Measurements from ENCODE around the gene CMSS1.

CMSS1 gene

GRCh38 chr3:99971761-99972160 is 154.1 kb downstream of the CMSS1 start:
- Histone ChIP-seq H3K4me3 (replicated peaks; ENCODE audit: insufficient read depth, low read length) (no peak overlapping the region), H3K27ac (replicated peaks) (no peak overlapping the region), H3K27me3 (ENCODE audit: insufficient read depth, poor library complexity, severe bottlenecking) (no peaks in the 10 kb centered on the region)
- TF ChIP-seq CTCF (IDR thresholded peaks at IDR 0.05; ENCODE audit: insufficient read depth, low read length) (no peak), GABPA (IDR thresholded peaks at IDR 0.05; ENCODE audit: low read depth) (no peak), SPI1 (IDR thresholded peaks at IDR 0.05; ENCODE audit: borderline replicate concordance, low read depth) (no peak), POLR2AphosphoS5 (IDR thresholded peaks at IDR 0.05; ENCODE audit: low read depth) (no peak), REST (IDR thresholded peaks at IDR 0.05; ENCODE audit: insufficient replicate concordance, low read depth) (no peak)
- no peak for DNase-seq (ENCODE audit: low read depth in 1 of 2, low spot score in 1 of 2)

DNA sequence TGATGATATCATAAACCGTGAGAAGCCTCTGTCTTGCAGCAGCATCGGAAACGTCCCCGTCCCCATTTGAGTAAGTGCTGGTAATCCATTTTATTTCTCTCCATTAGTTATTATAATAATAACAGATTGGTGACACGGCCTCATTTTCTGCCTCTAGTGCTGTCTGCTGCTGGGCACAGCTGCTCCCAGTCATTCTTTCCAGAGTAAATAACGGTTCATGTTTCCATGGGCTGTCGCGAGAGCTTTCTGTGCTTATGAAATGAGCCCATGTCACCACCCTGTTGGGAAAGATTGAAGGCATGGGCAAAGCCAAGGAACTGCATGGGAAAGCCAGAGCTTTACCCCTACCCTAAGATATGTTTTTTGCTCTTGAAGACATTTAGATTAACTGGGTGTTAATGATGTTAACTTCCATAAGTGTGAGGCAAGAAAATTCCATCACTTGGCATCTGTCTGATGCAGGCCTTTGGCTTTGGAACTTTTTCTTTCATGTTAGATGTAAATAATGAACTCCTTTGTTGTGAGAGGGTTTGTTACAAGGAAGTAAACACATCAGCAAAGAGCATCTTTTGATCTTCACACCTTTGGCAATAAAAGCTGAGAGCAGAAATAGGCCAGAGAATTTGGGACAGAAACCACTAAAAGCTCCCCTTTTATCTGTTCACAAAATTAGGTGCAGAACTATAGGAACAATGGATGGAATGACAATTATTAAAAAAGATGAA is 154.9 kb downstream of the CMSS1 start:
- TF ChIP-seq POLR2AphosphoS5 (IDR thresholded peaks at IDR 0.05; ENCODE audit: low read depth) (no peak), CTCF (IDR thresholded peaks at IDR 0.05; ENCODE audit: insufficient read depth, low read length) (no peak), GABPA (IDR thresholded peaks at IDR 0.05; ENCODE audit: low read depth) (no peak), REST (IDR thresholded peaks at IDR 0.05; ENCODE audit: insufficient replicate concordance, low read depth) (no peak), SPI1 (IDR thresholded peaks at IDR 0.05; ENCODE audit: borderline replicate concordance, low read depth) (no peak)
- Histone ChIP-seq H3K4me3 (replicated peaks; ENCODE audit: insufficient read depth, low read length) (no peak overlapping the region), H3K27me3 (ENCODE audit: insufficient read depth, poor library complexity, severe bottlenecking) (no peaks in the 10 kb centered on the region), H3K27ac (replicated peaks) (no peak overlapping the region)
- DNase-seq (ENCODE audit: low read depth in 1 of 2, low spot score in 1 of 2) = no peak

- Histone ChIP-seq H3K27me3 (ENCODE audit: insufficient read depth, poor library complexity, severe bottlenecking) (no peaks in the 10 kb centered on the region), H3K4me3 (replicated peaks; ENCODE audit: insufficient read depth, low read length) (no peak overlapping the region), H3K27ac (replicated peaks) (no peak overlapping the region)
- TF ChIP-seq POLR2AphosphoS5 (IDR thresholded peaks at IDR 0.05; ENCODE audit: low read depth) (no peak), CTCF (IDR thresholded peaks at IDR 0.05; ENCODE audit: insufficient read depth, low read length) (no peak), GABPA (IDR thresholded peaks at IDR 0.05; ENCODE audit: low read depth) (no peak), REST (IDR thresholded peaks at IDR 0.05; ENCODE audit: insufficient replicate concordance, low read depth) (no peak), SPI1 (IDR thresholded peaks at IDR 0.05; ENCODE audit: borderline replicate concordance, low read depth) (no peak)
- no peak for DNase-seq (ENCODE audit: low read depth in 1 of 2, low spot score in 1 of 2)
Observed at GRCh38 chr3:99974989-99975388, 157.3 kb downstream of the CMSS1 start.
